Neural cell (in vitro differentiated cells): Measurements from ENCODE around the gene TMEM125. TPM values are rescaled to one million over a fixed set of nuclear protein-coding genes. Genes with fewer than 3 reads are reported as not detected.

Experiments used
- H2AFZ ChIP-seq: fragments of 200-600, 300-800 bp; sonication (generic), shearing (Covaris generic); 2 replicates; pipeline ENCODE4 v1.6.0; 2014; ENCODE audit warnings: low read depth, mild to moderate bottlenecking, antibody characterized with exemption, low read length, moderate library complexity
- H3F3A ChIP-seq: fragments of 200-600 bp; shearing (Covaris generic); 2 replicates; pipeline ENCODE4 v1.6.1; 2016; ENCODE audit warnings: mild to moderate bottlenecking, moderate library complexity, mixed read lengths, antibody characterized with exemption, low read length; ENCODE audit not compliant: insufficient read depth, poor library complexity, severe bottlenecking
- H3K27ac ChIP-seq: fragments of 200-600, 300-800 bp; sonication (generic), shearing (Covaris generic); 2 replicates; pipeline ENCODE4 v1.5.1; 2014; ENCODE audit warnings: mild to moderate bottlenecking, low read length, moderate library complexity
- H3K27me3 ChIP-seq: fragments of 300-800, 200-600 bp; sonication (generic), shearing (Covaris generic); 2 replicates; pipeline ENCODE4 v1.6.0; 2014; ENCODE audit warnings: mild to moderate bottlenecking, low read depth, low read length, moderate library complexity; ENCODE audit not compliant: insufficient read depth
- H3K36me3 ChIP-seq: fragments of 300-800, 200-600 bp; sonication (generic), shearing (Covaris generic); 2 replicates; pipeline ENCODE4 v1.5.1; 2014; ENCODE audit warnings: mild to moderate bottlenecking, antibody characterized with exemption, low read length, moderate library complexity; ENCODE audit not compliant: insufficient read depth
- H3K4me2 ChIP-seq: fragments of 300-800, 200-600 bp; sonication (generic), shearing (Covaris generic); 2 replicates; pipeline ENCODE4 v1.6.0; 2014; ENCODE audit warnings: mild to moderate bottlenecking, low read length
- H3K4me3 ChIP-seq: fragments of 300-800, 200-600 bp; sonication (generic), shearing (Covaris generic); 2 replicates; pipeline ENCODE4 v1.5.1; 2014; ENCODE audit warnings: mild to moderate bottlenecking, low read length, moderate library complexity
- H3K79me2 ChIP-seq: fragments of 200-600 bp; shearing (Covaris generic); replicated peaks from 2 replicates; pipeline ENCODE4 v1.6.0; 2014; ENCODE audit warnings: mild to moderate bottlenecking, low read length, moderate library complexity; ENCODE audit not compliant: insufficient read depth
- H3K9ac ChIP-seq: fragments of 300-800, 200-600 bp; sonication (generic), shearing (Covaris generic); 2 replicates; pipeline ENCODE4 v1.6.1; 2016; ENCODE audit warnings: mild to moderate bottlenecking, low read length, mixed read lengths
- H3K9me2 ChIP-seq: fragments of 200-600 bp; shearing (Covaris generic); 2 replicates; pipeline ENCODE4 v1.6.1; 2016; ENCODE audit warnings: mild to moderate bottlenecking, low read length, mixed read lengths; ENCODE audit not compliant: insufficient read depth
- H3K9me3 ChIP-seq: fragments of 200-600, 300-800 bp; sonication (generic), shearing (Covaris generic); 2 replicates; pipeline ENCODE4 v1.6.1; 2016; ENCODE audit warnings: mild to moderate bottlenecking, mixed run types, low read length, moderate library complexity, mixed read lengths
- H4K20me1 ChIP-seq: fragments of 200-600 bp; shearing (Covaris generic); 2 replicates; pipeline ENCODE4 v1.6.1; 2016; ENCODE audit warnings: mild to moderate bottlenecking, mixed run types; ENCODE audit not compliant: insufficient read depth
- CTCF ChIP-seq: fragments of 450-650 bp; IDR thresholded peaks from 2 replicates; pipeline ENCODE4 v1.5.1; 2014; ENCODE audit warnings: antibody characterized with exemption, mild to moderate bottlenecking, moderate library complexity; ENCODE audit not compliant: poor library complexity, severe bottlenecking
- EP300 ChIP-seq: fragments of 450-650 bp; conservative IDR thresholded peaks from 2 replicates; pipeline ENCODE4 v1.6.1; 2014; ENCODE audit warnings: antibody characterized with exemption, mild to moderate bottlenecking, moderate library complexity; ENCODE audit not compliant: poor library complexity, severe bottlenecking
- EZH2 ChIP-seq: fragments of 200-600, 300-800 bp; shearing (Covaris generic), sonication (generic); IDR thresholded peaks from 2 replicates; pipeline ENCODE4 v1.6.1; 2014; ENCODE audit warnings: antibody characterized with exemption, low read length, borderline replicate concordance, mild to moderate bottlenecking; ENCODE audit not compliant: insufficient read depth, poor library complexity, severe bottlenecking
- MXI1 ChIP-seq: fragments of 450-650 bp; conservative IDR thresholded peaks from 2 replicates; pipeline ENCODE4 v1.6.1; 2014; ENCODE audit warnings: antibody characterized with exemption, mild to moderate bottlenecking; ENCODE audit not compliant: poor library complexity, severe bottlenecking
- POLR2AphosphoS5 ChIP-seq: IDR thresholded peaks from 2 replicates; pipeline ENCODE4 v1.6.1; 2012
- RAD21 ChIP-seq: fragments of 450-650 bp; conservative IDR thresholded peaks from 2 replicates; pipeline ENCODE4 v1.6.1; 2014; ENCODE audit warnings: antibody characterized with exemption, mild to moderate bottlenecking, moderate library complexity
- REST ChIP-seq: IDR thresholded peaks from 2 replicates; pipeline ENCODE4 v1.6.1; 2012; ENCODE audit warnings: borderline replicate concordance
- SMC3 ChIP-seq: fragments of 450-650 bp; conservative IDR thresholded peaks from 2 replicates; pipeline ENCODE4 v1.6.1; 2014; ENCODE audit warnings: antibody characterized with exemption, mild to moderate bottlenecking, moderate library complexity; ENCODE audit not compliant: poor library complexity
- TAF1 ChIP-seq: IDR thresholded peaks from 2 replicates; pipeline ENCODE4 v1.6.1; 2012; ENCODE audit warnings: low read depth
- polyA plus RNA-seq: library from polyadenylated mRNA; depleted of rRNA; stranded (reverse); fragments of >200 nt; gene quantifications from 2 replicates; pipeline ENCODE4 v1.2.3, GENCODE V29; 2014

TMEM125 gene
- polyA plus RNA-seq, 1 donor from 2014 or later: not detected

GRCh38 chr1:43232482-43232881, 37.3 kb upstream of the TMEM125 start:
- no peak overlapping the region for H3K4me3 ChIP-seq
- H3K36me3 ChIP-seq: no peaks in the 10 kb centered on the region
- H3K9me3 ChIP-seq: no peaks in the 10 kb centered on the region
- H4K20me1 ChIP-seq: no peaks in the 10 kb centered on the region
- no peak overlapping the region for H3K27ac ChIP-seq
- H3K27me3 ChIP-seq: no peaks in the 10 kb centered on the region
- no peaks in the 10 kb centered on the region for H3F3A ChIP-seq
- H3K9me2 ChIP-seq: no peaks in the 10 kb centered on the region
- H3K9ac ChIP-seq: no peak overlapping the region
- no peak overlapping the region for H2AFZ ChIP-seq
- TF ChIP-seq RAD21: no peak
- no peak for TF ChIP-seq EZH2
- no peak for TF ChIP-seq REST
- TF ChIP-seq CTCF: no peak
- no peak for TF ChIP-seq POLR2AphosphoS5
- no peak for TF ChIP-seq MXI1
- no peak for TF ChIP-seq TAF1
- no peak for TF ChIP-seq SMC3
- TF ChIP-seq EP300: no peak
- H3K4me2 ChIP-seq: no peak overlapping the region
- no peaks in the 10 kb centered on the region for H3K79me2 ChIP-seq

- no peaks in the 10 kb centered on the region for H3F3A ChIP-seq
- H3K79me2 ChIP-seq: no peaks in the 10 kb centered on the region
- H3K9me2 ChIP-seq: no peaks in the 10 kb centered on the region
- H3K27ac ChIP-seq: no peak overlapping the region
- no peak for TF ChIP-seq EZH2
- no peak for TF ChIP-seq MXI1
- no peak for TF ChIP-seq EP300
- no peak for TF ChIP-seq RAD21
- TF ChIP-seq REST: no peak
- no peak for TF ChIP-seq POLR2AphosphoS5
- no peak for TF ChIP-seq SMC3
- no peak for TF ChIP-seq CTCF
- no peak for TF ChIP-seq TAF1
- no peak overlapping the region for H2AFZ ChIP-seq
- no peak overlapping the region for H3K4me3 ChIP-seq
- H3K36me3 ChIP-seq: no peaks in the 10 kb centered on the region
- no peak overlapping the region for H3K9ac ChIP-seq
- H3K27me3 ChIP-seq: no peaks in the 10 kb centered on the region
- no peaks in the 10 kb centered on the region for H3K9me3 ChIP-seq
- H4K20me1 ChIP-seq: no peaks in the 10 kb centered on the region
- H3K4me2 ChIP-seq: no peak overlapping the region
Observed at GRCh38 chr1:43233631-43234030, 36.2 kb upstream of the TMEM125 start.
